GM12878 (cell line): ENCODE data around the gene SPARC. TPM values are rescaled to one million over a fixed set of nuclear protein-coding genes. Genes with fewer than 3 reads are reported as not detected.
A peak's percentile ranks its signal among the peaks of the same experiment; 100 is the strongest.

Experiments used
- ATAC-seq: fragments of 200-7000 bp; cut with Tn5 transposase; 3 replicates; pipeline ENCODE4 v1.9.1; 2020; ENCODE audit warnings: mild to moderate bottlenecking, moderate library complexity
- BruUV-seq: library from RNA; stranded (reverse); fragments of 400-500 nt; replicated peaks from 2 replicates; lab custom pipeline; 2021; lab: Mats Ljungman, UMichigan
- CTCF ChIA-PET: fragments of 300-600 bp; sonication (Branson Sonifier 250); formaldehyde crosslinking; extraction: SDS; loops from one replicate; lab custom pipeline; 2021; ENCODE audit warnings: inconsistent platforms; lab: Yijun Ruan, JAX
- POLR2A ChIA-PET: fragments of 350-600 bp; formaldehyde crosslinking; extraction: SDS; loops from one replicate; lab custom pipeline; 2021; ENCODE audit warnings: inconsistent platforms; lab: Charles Lee
- RAD21 ChIA-PET: fragments of 300-600 bp; sonication (Branson Sonifier 250); formaldehyde crosslinking; loops from one replicate; lab custom pipeline; 2023; ENCODE audit warnings: antibody characterized with exemption; ENCODE audit not compliant: unreplicated experiment; lab: Charles Lee
- SMC1A ChIA-PET: fragments of 300-600 bp; sonication (Branson Sonifier 250); formaldehyde crosslinking; loops from one replicate; lab custom pipeline; 2023; ENCODE audit not compliant: unreplicated experiment, uncharacterized antibody; lab: Charles Lee
- DNase-seq: peaks from one replicate; pipeline ENCODE4 v3.0.0-alpha.2; 2011; ENCODE audit warnings: low read depth, low spot score
- FAIRE-seq: peaks from 3 replicates; lab custom pipeline; 2011; peaks lifted over from hg19 to GRCh38; lab: Jason Lieb, UNC
- H2AFZ ChIP-seq: 2 replicates; pipeline ENCODE4 v1.6.0; 2011; ENCODE audit warnings: low read depth, low read length, control low read depth; ENCODE audit not compliant: control insufficient read depth
- H3K27ac ChIP-seq: 2 replicates; pipeline ENCODE4 v1.5.1; 2011; ENCODE audit warnings: control low read depth; ENCODE audit not compliant: control insufficient read depth, insufficient read depth
- H3K27me3 ChIP-seq, 2 experiments: replicated peaks in 1 of 2; 2 replicates each; pipeline versions ENCODE4 v1.6.0 to v1.6.1; 2011; ENCODE audit warnings: low read length in 1 of 2; ENCODE audit not compliant: control insufficient read depth in 2 of 2, insufficient read depth in 2 of 2
- H3K36me3 ChIP-seq, 2 experiments: 2 replicates each; pipeline ENCODE4 v1.5.1; 2011; ENCODE audit warnings: low read length in 1 of 2; ENCODE audit not compliant: control insufficient read depth in 2 of 2, insufficient read depth in 2 of 2
- H3K4me1 ChIP-seq: 2 replicates; pipeline ENCODE4 v1.6.1; 2011; ENCODE audit warnings: mild to moderate bottlenecking, low read length, moderate library complexity, mixed read lengths; ENCODE audit not compliant: control insufficient read depth, insufficient read depth
- H3K4me2 ChIP-seq: 2 replicates; pipeline ENCODE4 v1.6.0; 2011; ENCODE audit warnings: control low read depth; ENCODE audit not compliant: control insufficient read depth, insufficient read depth
- H3K4me3 ChIP-seq: fragments of 200-600 bp; sonication (generic); 2 replicates; pipeline ENCODE4 v1.5.1; 2016
- H3K79me2 ChIP-seq: 2 replicates; pipeline ENCODE4 v1.6.0; 2011; ENCODE audit warnings: low read length; ENCODE audit not compliant: control insufficient read depth, insufficient read depth
- H3K9ac ChIP-seq: 2 replicates; pipeline ENCODE4 v1.8.0; 2011; ENCODE audit warnings: low read length, control low read depth, mixed read lengths; ENCODE audit not compliant: control insufficient read depth, insufficient read depth
- H3K9me3 ChIP-seq: replicated peaks from 3 replicates; pipeline ENCODE4 v1.5.1; 2011; ENCODE audit warnings: mild to moderate bottlenecking, low read length; ENCODE audit not compliant: control insufficient read depth, insufficient read depth
- H4K20me1 ChIP-seq: 2 replicates; pipeline ENCODE4 v1.6.0; 2011; ENCODE audit not compliant: control insufficient read depth, insufficient read depth
- CHD1 ChIP-seq: IDR thresholded peaks from 2 replicates; pipeline ENCODE4 v1.6.1; 2012; ENCODE audit warnings: low read depth, low read length, improper control_type of control experiment
- CREM ChIP-seq: IDR thresholded peaks from 2 replicates; pipeline ENCODE4 v1.6.1; 2014; ENCODE audit warnings: antibody characterized with exemption, low read depth
- EP300 ChIP-seq, 2 experiments: fragments of 150-350 bp in 1 of 2; IDR thresholded peaks; 2 replicates each; pipeline ENCODE4 v1.6.1; 2011 to 2012; ENCODE audit warnings: low read depth in 2 of 2, low read length in 2 of 2, borderline replicate concordance in 1 of 2, improper control_type of control experiment in 1 of 2, inconsistent platforms in 1 of 2; ENCODE audit not compliant: control insufficient read depth in 1 of 2
- HCFC1 ChIP-seq: fragments of 150-350 bp; IDR thresholded peaks from 2 replicates; pipeline ENCODE4 v1.6.1; 2014; ENCODE audit warnings: low read length
- HDGF ChIP-seq: fragments of 450-650 bp; IDR thresholded peaks from 2 replicates; pipeline ENCODE4 v1.6.1; 2016; ENCODE audit warnings: antibody characterized with exemption
- KAT2A ChIP-seq: conservative IDR thresholded peaks from 2 replicates; pipeline ENCODE4 v1.6.1; 2011; ENCODE audit warnings: low read depth, low read length; ENCODE audit not compliant: control insufficient read depth
- NFYB ChIP-seq: IDR thresholded peaks from 2 replicates; pipeline ENCODE4 v1.6.1; 2011; ENCODE audit warnings: low read depth, mild to moderate bottlenecking, low read length, improper control_type of control experiment, moderate library complexity; ENCODE audit not compliant: insufficient read depth
- RBBP5 ChIP-seq: fragments of 200-600 bp; sonication (generic); conservative IDR thresholded peaks from 2 replicates; pipeline ENCODE4 v1.6.1; 2016
- RFX5 ChIP-seq: IDR thresholded peaks from 2 replicates; pipeline ENCODE4 v1.6.1; 2011; ENCODE audit warnings: low read depth, low read length, improper control_type of control experiment
- SMC3 ChIP-seq: IDR thresholded peaks from 2 replicates; pipeline ENCODE4 v1.6.1; 2011; ENCODE audit warnings: low read length, improper control_type of control experiment, borderline replicate concordance
- SUZ12 ChIP-seq: fragments of 200-600 bp; sonication (generic); IDR thresholded peaks from one replicate; pipeline ENCODE4 v1.6.1; 2018; ENCODE audit warnings: antibody characterized with exemption, mild to moderate bottlenecking; ENCODE audit not compliant: unreplicated experiment
- TAF1 ChIP-seq: IDR thresholded peaks from 2 replicates; pipeline ENCODE4 v1.6.1; 2011; ENCODE audit warnings: mild to moderate bottlenecking, low read depth, low read length, borderline replicate concordance
- TCF3 ChIP-seq: IDR thresholded peaks from 2 replicates; pipeline ENCODE4 v1.6.1; 2012; ENCODE audit warnings: low read depth, mild to moderate bottlenecking, low read length, borderline replicate concordance; ENCODE audit not compliant: insufficient read depth
- TCF7 ChIP-seq: IDR thresholded peaks from 2 replicates; pipeline ENCODE4 v1.6.1; 2014; ENCODE audit warnings: antibody characterized with exemption, borderline replicate concordance
- ZNF207 ChIP-seq: fragments of 450-650 bp; IDR thresholded peaks from 2 replicates; pipeline ENCODE4 v1.6.1; 2014; ENCODE audit warnings: antibody characterized with exemption, mild to moderate bottlenecking, borderline replicate concordance
- ZNF274 ChIP-seq: IDR thresholded peaks from one replicate; pipeline ENCODE4 v1.8.0; 2011; ENCODE audit not compliant: insufficient read length, insufficient read depth
- WGBS: methylation state at CpG from one replicate; pipeline ENCODE4 v1.1.6; 2016; ENCODE audit warnings: low lambda C conversion rate; ENCODE audit not compliant: insufficient replicate concordance, insufficient coverage; ENCODE audit errors: missing lambda C conversion rate; 5-methylcytosine and 5-hydroxymethylcytosine counted together
- in situ Hi-C: fragments of 300-500 bp; cut with MboI; formaldehyde crosslinking; loops from 9 replicates; pipeline ENCODE4 v1.14.3; 2018; ENCODE audit warnings: mixed read lengths
- intact Hi-C: fragments of 100-400 bp; cut with micrococcal nuclease; formaldehyde crosslinking; loops from one replicate; pipeline ENCODE4 v1.14.2; 2022; ENCODE audit not compliant: unreplicated experiment
- polyA plus RNA-seq, 11 experiments: library from polyadenylated mRNA; depleted of rRNA in 4 of 11; unstranded in 6 of 11; stranded (reverse) in 5 of 11; fragments of >200 nt; fragmentation: Nextera tagmentation in 4 of 11; fragmentation: Illumina TruSeq in 1 of 11; extraction: Ambion mirVana in 4 of 11; extraction: Trizol in 1 of 11; gene quantifications; 1 replicate in 1 of 11; 2 replicates in 10 of 11; pipeline versions ENCODE4 v1.2.1 to v1.2.3, GENCODE V29; 2011 to 2016; ENCODE audit warnings: inconsistent platforms in 2 of 11, missing spikeins in 2 of 11, low read depth in 1 of 11
- total RNA-seq, 4 experiments: library from RNA; depleted of rRNA in 3 of 4; stranded (reverse); fragments of >200 nt in 3 of 4; fragmentation: Illumina TruSeq in 1 of 4; extraction: Trizol in 1 of 4; gene quantifications; 2 replicates each; pipeline versions ENCODE4 v1.2.1 to v1.2.3, GENCODE V29; 2013 to 2021
- TF ChIP-seq, protein P1 (sequence below): fragments of 450-650 bp; IDR thresholded peaks from 2 replicates; pipeline ENCODE4 v1.6.1; 2016; ENCODE audit warnings: mild to moderate bottlenecking, moderate library complexity, borderline replicate concordance
- TF ChIP-seq, protein P2 (sequence below): IDR thresholded peaks from 2 replicates; pipeline ENCODE4 v1.6.1; 2011; ENCODE audit warnings: borderline replicate concordance, low read depth, mild to moderate bottlenecking, moderate library complexity, low read length; ENCODE audit not compliant: insufficient read depth, poor library complexity, severe bottlenecking
- TF ChIP-seq, protein P3 (sequence below): fragments of 450-650 bp; IDR thresholded peaks from 2 replicates; pipeline ENCODE4 v1.6.1; 2014; ENCODE audit warnings: mild to moderate bottlenecking

The SPARC gene
- total and polyA plus RNA-seq, 10 of the 15 experiments (the other 5 are each of a cell fraction or from before 2014, with no cell fraction given): 29.6 to 154 (median 57.0) TPM

DNA sequence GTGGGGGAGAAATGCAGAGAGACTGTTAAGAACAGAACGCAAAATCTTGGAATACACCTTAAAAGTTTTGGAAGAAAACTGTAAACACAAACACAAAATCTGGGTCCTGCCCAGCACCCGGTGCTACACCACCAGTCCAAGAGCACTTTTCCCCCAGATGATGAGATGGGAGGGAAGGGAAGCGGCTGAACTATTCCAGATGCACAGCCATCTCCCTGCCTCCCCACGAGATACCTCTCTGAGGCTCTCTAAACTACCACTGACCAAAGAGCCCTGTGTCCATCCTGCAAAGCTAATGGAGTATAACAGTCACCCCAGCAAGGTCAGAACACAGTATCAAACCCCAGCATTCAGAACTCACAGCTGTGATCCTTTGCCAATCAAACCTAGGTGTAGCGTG lies 8.0 kb downstream of the SPARC start:
- H3K9ac ChIP-seq: no peak overlapping the region
- CTCF ChIA-PET: no interaction called here
- H3K27ac ChIP-seq: 0 out of 2 replicates have a peak overlapping the region, but pooled peaks have one; percentile 65
- POLR2A ChIA-PET: no interaction called here
- DNase-seq: no peak
- no peaks in the 10 kb centered on the region for H4K20me1 ChIP-seq
- no TSS peak for BruUV-seq
- H3K4me3 ChIP-seq: no peak overlapping the region
- H3K9me3 ChIP-seq: no peaks in the 10 kb centered on the region
- no peak overlapping the region; the same call in 1 of the 2 replicates for H3K4me2 ChIP-seq
- no peak overlapping the region for H2AFZ ChIP-seq
- no peak for ATAC-seq
- H3K36me3 ChIP-seq: peaks cover 0 to 3% of the 10 kb centered on the region in 2 experiments; a peak in 1 of 4 replicates
- SMC1A ChIA-PET: interaction anchor here (0.6 to 1.2 kb wide), 3 partner anchors 41 to 176 kb away, joined by 3 read pairs; no protein-coding TSS in a partner anchor
- H3K4me1 ChIP-seq: peaks cover 30% of the 10 kb centered on the region
- H3K79me2 ChIP-seq: peaks cover 8% of the 10 kb centered on the region
- no peak for FAIRE-seq
- RAD21 ChIA-PET: no interaction called here
- intact Hi-C loops (loop anchor here (5.0 kb wide), 1 partner anchor 44 kb away; no protein-coding TSS in a partner anchor), in situ Hi-C loops (no loop called here)
- TF ChIP-seq, protein P1, sequence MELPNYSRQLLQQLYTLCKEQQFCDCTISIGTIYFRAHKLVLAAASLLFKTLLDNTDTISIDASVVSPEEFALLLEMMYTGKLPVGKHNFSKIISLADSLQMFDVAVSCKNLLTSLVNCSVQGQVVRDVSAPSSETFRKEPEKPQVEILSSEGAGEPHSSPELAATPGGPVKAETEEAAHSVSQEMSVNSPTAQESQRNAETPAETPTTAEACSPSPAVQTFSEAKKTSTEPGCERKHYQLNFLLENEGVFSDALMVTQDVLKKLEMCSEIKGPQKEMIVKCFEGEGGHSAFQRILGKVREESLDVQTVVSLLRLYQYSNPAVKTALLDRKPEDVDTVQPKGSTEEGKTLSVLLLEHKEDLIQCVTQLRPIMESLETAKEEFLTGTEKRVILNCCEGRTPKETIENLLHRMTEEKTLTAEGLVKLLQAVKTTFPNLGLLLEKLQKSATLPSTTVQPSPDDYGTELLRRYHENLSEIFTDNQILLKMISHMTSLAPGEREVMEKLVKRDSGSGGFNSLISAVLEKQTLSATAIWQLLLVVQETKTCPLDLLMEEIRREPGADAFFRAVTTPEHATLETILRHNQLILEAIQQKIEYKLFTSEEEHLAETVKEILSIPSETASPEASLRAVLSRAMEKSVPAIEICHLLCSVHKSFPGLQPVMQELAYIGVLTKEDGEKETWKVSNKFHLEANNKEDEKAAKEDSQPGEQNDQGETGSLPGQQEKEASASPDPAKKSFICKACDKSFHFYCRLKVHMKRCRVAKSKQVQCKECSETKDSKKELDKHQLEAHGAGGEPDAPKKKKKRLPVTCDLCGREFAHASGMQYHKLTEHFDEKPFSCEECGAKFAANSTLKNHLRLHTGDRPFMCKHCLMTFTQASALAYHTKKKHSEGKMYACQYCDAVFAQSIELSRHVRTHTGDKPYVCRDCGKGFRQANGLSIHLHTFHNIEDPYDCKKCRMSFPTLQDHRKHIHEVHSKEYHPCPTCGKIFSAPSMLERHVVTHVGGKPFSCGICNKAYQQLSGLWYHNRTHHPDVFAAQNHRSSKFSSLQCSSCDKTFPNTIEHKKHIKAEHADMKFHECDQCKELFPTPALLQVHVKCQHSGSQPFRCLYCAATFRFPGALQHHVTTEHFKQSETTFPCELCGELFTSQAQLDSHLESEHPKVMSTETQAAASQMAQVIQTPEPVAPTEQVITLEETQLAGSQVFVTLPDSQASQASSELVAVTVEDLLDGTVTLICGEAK: no peak
- TF ChIP-seq ZNF207 (no peak), CHD1 (no peak), SMC3 (no peak), TCF7 (no peak), NFYB (no peak), KAT2A (no peak), RBBP5 (no peak), TAF1 (no peak), HDGF (no peak), SUZ12 (no peak), RFX5 (no peak), EP300 (IDR thresholded peaks at IDR 0.05; ENCODE audit: borderline replicate concordance in 1 of 2, control insufficient read depth in 1 of 2, low read depth in 2 of 2, low read length in 2 of 2) (no peak), TCF3 (no peak), CREM (no peak), ZNF274 (no peak), HCFC1 (no peak)
- TF ChIP-seq, protein P2, sequence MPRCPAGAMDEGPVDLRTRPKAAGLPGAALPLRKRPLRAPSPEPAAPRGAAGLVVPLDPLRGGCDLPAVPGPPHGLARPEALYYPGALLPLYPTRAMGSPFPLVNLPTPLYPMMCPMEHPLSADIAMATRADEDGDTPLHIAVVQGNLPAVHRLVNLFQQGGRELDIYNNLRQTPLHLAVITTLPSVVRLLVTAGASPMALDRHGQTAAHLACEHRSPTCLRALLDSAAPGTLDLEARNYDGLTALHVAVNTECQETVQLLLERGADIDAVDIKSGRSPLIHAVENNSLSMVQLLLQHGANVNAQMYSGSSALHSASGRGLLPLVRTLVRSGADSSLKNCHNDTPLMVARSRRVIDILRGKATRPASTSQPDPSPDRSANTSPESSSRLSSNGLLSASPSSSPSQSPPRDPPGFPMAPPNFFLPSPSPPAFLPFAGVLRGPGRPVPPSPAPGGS: no peak
- TF ChIP-seq, protein P3, sequence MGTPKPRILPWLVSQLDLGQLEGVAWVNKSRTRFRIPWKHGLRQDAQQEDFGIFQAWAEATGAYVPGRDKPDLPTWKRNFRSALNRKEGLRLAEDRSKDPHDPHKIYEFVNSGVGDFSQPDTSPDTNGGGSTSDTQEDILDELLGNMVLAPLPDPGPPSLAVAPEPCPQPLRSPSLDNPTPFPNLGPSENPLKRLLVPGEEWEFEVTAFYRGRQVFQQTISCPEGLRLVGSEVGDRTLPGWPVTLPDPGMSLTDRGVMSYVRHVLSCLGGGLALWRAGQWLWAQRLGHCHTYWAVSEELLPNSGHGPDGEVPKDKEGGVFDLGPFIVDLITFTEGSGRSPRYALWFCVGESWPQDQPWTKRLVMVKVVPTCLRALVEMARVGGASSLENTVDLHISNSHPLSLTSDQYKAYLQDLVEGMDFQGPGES: no peak
- 58% methylated on average over 5 of the region's 5 CpGs for WGBS
- H3K27me3 ChIP-seq: no peaks in the 10 kb centered on the region
